ENCODE results near the gene FAM83G.
"Not testable (repeated sequence)": the region's sequence is repeated elsewhere in the genome, so short reads cannot be mapped to it uniquely, and the experiment has no call there.

FAM83G gene

DNA sequence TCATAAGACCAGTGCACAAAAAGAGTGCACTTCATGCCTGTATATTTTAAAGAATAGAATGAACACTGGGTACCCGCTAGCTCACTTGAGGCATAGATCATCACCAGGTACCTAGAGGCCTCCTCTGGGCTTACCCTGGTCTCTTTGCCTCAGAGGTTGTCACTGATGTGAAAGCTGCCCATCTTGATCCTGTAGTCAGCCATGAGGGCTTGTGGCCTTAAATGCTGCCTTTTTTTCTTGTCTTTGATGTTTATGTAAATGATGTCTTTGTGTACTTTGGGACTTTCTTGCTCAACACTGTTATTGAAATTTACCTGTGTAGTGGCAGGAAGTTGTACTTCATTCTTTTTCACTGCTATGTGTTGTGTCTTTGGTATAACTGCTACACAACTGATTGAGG lies 79.4 kb downstream of the FAM83G start:
- H3K27me3 ChIP-seq (ENCODE audit: low read depth): no peaks in the 10 kb centered on the region
- H3K9me3 ChIP-seq: no peaks in the 10 kb centered on the region
- in situ Hi-C loops (cut with MboI; ENCODE audit: low sequenced_read_pairs): loop anchor here (5.0 kb wide), 1 partner anchor 52 kb away; no protein-coding TSS in a partner anchor
- DNase-seq (ENCODE audit: low spot score in 2 of 2): no peak
- H3K4me1 ChIP-seq: peaks cover 3% of the 10 kb centered on the region; the same call in 1 of the 2 replicates
- no peak overlapping the region for H3K4me3 ChIP-seq
- H3K36me3 ChIP-seq (replicated peaks): peaks cover 24% of the 10 kb centered on the region

DNA sequence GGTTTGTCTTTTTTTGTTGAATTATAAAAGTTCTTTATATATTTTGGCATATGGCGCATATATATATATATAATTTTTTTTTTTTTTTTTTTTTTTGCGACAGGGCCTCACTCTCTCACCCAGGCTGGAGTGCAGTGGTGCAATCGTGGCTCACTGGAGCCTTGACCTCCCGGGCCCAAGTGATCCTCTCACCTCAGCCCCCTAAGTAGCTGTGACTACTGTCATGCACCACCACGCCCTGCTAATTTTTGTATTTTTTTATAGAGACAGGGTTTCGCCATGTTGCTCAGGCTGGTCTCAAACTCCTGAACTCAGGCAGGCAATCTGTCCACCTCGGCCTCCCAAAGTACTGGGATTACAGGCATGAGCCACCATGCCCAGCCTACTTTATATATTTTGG lies 82.0 kb downstream of the FAM83G start:
- H3K9me3 ChIP-seq; H3K27me3 ChIP-seq (ENCODE audit: low read depth); H3K4me3 ChIP-seq; DNase-seq (ENCODE audit: low spot score in 2 of 2); in situ Hi-C loops (cut with MboI; ENCODE audit: low sequenced_read_pairs); H3K4me1 ChIP-seq: not testable (repeated sequence)
- peaks cover 18% of the 10 kb centered on the region for H3K36me3 ChIP-seq (replicated peaks)

GRCh38 chr17:18921912-18922451 lies 82.6 kb downstream of the FAM83G start:
- peaks cover 18% of the 10 kb centered on the region for H3K36me3 ChIP-seq (replicated peaks)
- H3K4me3 ChIP-seq: no peak overlapping the region
- no peaks in the 10 kb centered on the region for H3K27me3 ChIP-seq (ENCODE audit: low read depth)
- in situ Hi-C loops (cut with MboI; ENCODE audit: low sequenced_read_pairs): no loop called here
- H3K9me3 ChIP-seq: no peaks in the 10 kb centered on the region
- DNase-seq (ENCODE audit: low spot score in 2 of 2): no peak
- H3K4me1 ChIP-seq: peaks cover 3% of the 10 kb centered on the region; the same call in 1 of the 2 replicates

GRCh38 chr17:18921485-18921884 lies 83.1 kb downstream of the FAM83G start:
- peaks cover 3% of the 10 kb centered on the region; the same call in 1 of the 2 replicates for H3K4me1 ChIP-seq
- no peaks in the 10 kb centered on the region for H3K27me3 ChIP-seq (ENCODE audit: low read depth)
- in situ Hi-C loops (cut with MboI; ENCODE audit: low sequenced_read_pairs): no loop called here
- no peaks in the 10 kb centered on the region for H3K9me3 ChIP-seq
- no peak overlapping the region for H3K4me3 ChIP-seq
- no peak for DNase-seq (ENCODE audit: low spot score in 2 of 2)
- peaks cover 18% of the 10 kb centered on the region for H3K36me3 ChIP-seq (replicated peaks)

DNA sequence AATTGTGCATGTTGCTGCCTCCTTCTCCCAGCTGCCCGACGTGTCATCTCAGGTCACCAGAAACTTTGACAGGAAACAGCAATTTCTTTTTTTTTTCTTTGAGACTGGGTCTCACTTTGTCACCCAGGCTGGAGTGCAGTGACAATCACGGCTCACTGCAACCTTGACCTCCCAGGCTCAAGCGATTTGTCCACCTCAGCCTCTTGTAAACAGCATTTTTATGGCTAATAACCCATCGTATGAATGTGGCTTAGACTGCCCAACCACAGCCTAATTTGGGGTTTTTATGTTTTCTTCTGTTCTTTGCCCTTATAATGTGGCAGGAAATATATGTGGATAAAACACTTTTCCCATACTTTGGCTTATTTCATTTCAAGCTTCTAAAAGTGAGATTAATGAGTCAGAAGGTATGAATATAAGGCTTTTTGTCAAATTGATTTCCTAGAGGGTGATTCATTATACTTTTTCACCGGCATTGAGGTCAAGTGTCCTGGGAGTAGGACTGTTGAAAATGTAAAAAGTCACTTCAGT lies 83.6 kb downstream of the FAM83G start:
- no peak for DNase-seq (ENCODE audit: low spot score in 2 of 2)
- no peak overlapping the region for H3K4me3 ChIP-seq
- H3K36me3 ChIP-seq (replicated peaks): peaks cover 18% of the 10 kb centered on the region
- no peaks in the 10 kb centered on the region for H3K9me3 ChIP-seq
- H3K4me1 ChIP-seq: peaks cover 3% of the 10 kb centered on the region; the same call in 1 of the 2 replicates
- H3K27me3 ChIP-seq (ENCODE audit: low read depth): no peaks in the 10 kb centered on the region
- in situ Hi-C loops (cut with MboI; ENCODE audit: low sequenced_read_pairs): no loop called here

- H3K4me3 ChIP-seq: no peak overlapping the region
- no peaks in the 10 kb centered on the region for H3K9me3 ChIP-seq
- in situ Hi-C loops (cut with MboI; ENCODE audit: low sequenced_read_pairs): no loop called here
- H3K27me3 ChIP-seq (ENCODE audit: low read depth): no peaks in the 10 kb centered on the region
- no peak for DNase-seq (ENCODE audit: low spot score in 2 of 2)
- H3K4me1 ChIP-seq: peaks cover 3% of the 10 kb centered on the region; the same call in 1 of the 2 replicates
- peaks cover 25% of the 10 kb centered on the region for H3K36me3 ChIP-seq (replicated peaks)
These were observed 84.6 kb downstream of the FAM83G start for GRCh38 chr17:18919963-18920362.
